H1 (cell line): ENCODE data around the gene MCEE. TPM values are rescaled to one million over a fixed set of nuclear protein-coding genes. Genes with fewer than 3 reads are reported as not detected.

Experiments
- CTCF ChIA-PET: fragments of 300-600 bp; sonication (Branson Sonifier 250); formaldehyde crosslinking; loops from one replicate; lab custom pipeline; 2021; ENCODE audit not compliant: partially characterized antibody; lab: Charles Lee
- POLR2A ChIA-PET: fragments of 300-600 bp; sonication (Branson Sonifier 250); formaldehyde crosslinking; loops from one replicate; lab custom pipeline; 2021; ENCODE audit warnings: inconsistent platforms; ENCODE audit not compliant: partially characterized antibody; lab: Charles Lee
- DNase-seq, 2 experiments: peaks; one replicate each; pipeline versions ENCODE4 v3.0.0 to v3.0.0-alpha.2; 2010 to 2022; ENCODE audit warnings: low spot score in 2 of 2, low read depth in 1 of 2, mixed read lengths in 1 of 2
- FAIRE-seq: peaks from 2 replicates; lab custom pipeline; 2011; peaks lifted over from hg19 to GRCh38; lab: Jason Lieb, UNC
- H2AFZ ChIP-seq: 2 replicates; pipeline ENCODE4 v1.8.1; 2012; ENCODE audit warnings: low read length, inconsistent platforms
- H2AK5ac ChIP-seq: 2 replicates; pipeline ENCODE4 v1.6.1; 2013; ENCODE audit warnings: low read depth, low read length
- H2BK120ac ChIP-seq: replicated peaks from 2 replicates; pipeline ENCODE3; 2013; ENCODE audit warnings: low read depth, low read length, inconsistent platforms
- H2BK12ac ChIP-seq: 2 replicates; pipeline ENCODE4 v1.6.1; 2013; ENCODE audit warnings: low read depth, low read length
- H2BK15ac ChIP-seq: 2 replicates; pipeline ENCODE4 v1.6.1; 2013; ENCODE audit warnings: low read length
- H2BK20ac ChIP-seq: 2 replicates; pipeline ENCODE4 v1.6.1; 2013; ENCODE audit warnings: low read length
- H2BK5ac ChIP-seq: 2 replicates; pipeline ENCODE4 v1.6.1; 2013; ENCODE audit warnings: low read depth, low read length
- H3K14ac ChIP-seq: 2 replicates; pipeline ENCODE4 v1.6.1; 2013; ENCODE audit warnings: inconsistent platforms; ENCODE audit not compliant: insufficient read length
- H3K18ac ChIP-seq: 2 replicates; pipeline ENCODE4 v1.6.1; 2013; ENCODE audit warnings: low read length; ENCODE audit errors: extremely low read depth
- H3K23ac ChIP-seq: 2 replicates; pipeline ENCODE4 v1.6.1; 2013; ENCODE audit warnings: inconsistent platforms; ENCODE audit not compliant: insufficient read length
- H3K23me2 ChIP-seq: 2 replicates; pipeline ENCODE4 v1.6.1; 2013; ENCODE audit warnings: low read depth, low read length
- H3K27ac ChIP-seq: 2 replicates; pipeline ENCODE4 v1.6.1; 2011; ENCODE audit warnings: low read depth, low read length, inconsistent platforms
- H3K27me3 ChIP-seq, 4 experiments: replicated peaks in 1 of 4; 1 replicate in 1 of 4; 2 replicates in 3 of 4; pipeline versions ENCODE4 v1.6.1 to v1.8.1; 2011 to 2013; ENCODE audit warnings: low read length in 3 of 4, mild to moderate bottlenecking in 3 of 4, inconsistent platforms in 2 of 4, mixed read lengths in 2 of 4, moderate library complexity in 1 of 4; ENCODE audit not compliant: control insufficient read depth in 3 of 4, insufficient read depth in 3 of 4; ENCODE audit errors: extremely low read depth in 1 of 4
- H3K36me3 ChIP-seq, 4 experiments: 2 replicates each; pipeline versions ENCODE4 v1.6.1 to v1.8.1; 2011 to 2013; ENCODE audit warnings: mild to moderate bottlenecking in 4 of 4, low read length in 3 of 4, moderate library complexity in 2 of 4, control low read depth in 1 of 4, inconsistent platforms in 1 of 4; ENCODE audit not compliant: insufficient read depth in 4 of 4, control insufficient read depth in 2 of 4
- H3K4ac ChIP-seq: replicated peaks from 2 replicates; pipeline ENCODE3; 2013; ENCODE audit warnings: low read length, low read depth, mixed read lengths, inconsistent platforms; ENCODE audit not compliant: insufficient read length
- H3K4me1 ChIP-seq, 4 experiments: replicated peaks in 1 of 4; 1 replicate in 1 of 4; 2 replicates in 3 of 4; pipeline versions ENCODE4 v1.6.1 to v1.8.1; 2011 to 2013; ENCODE audit warnings: low read length in 3 of 4, inconsistent platforms in 2 of 4, mixed read lengths in 1 of 4; ENCODE audit not compliant: insufficient read depth in 4 of 4, control insufficient read depth in 3 of 4
- H3K4me2 ChIP-seq, 2 experiments: 2 replicates each; pipeline versions ENCODE4 v1.6.1 to v1.8.1; 2011 to 2013; ENCODE audit warnings: low read depth in 2 of 2, low read length in 2 of 2, control low read depth in 1 of 2, inconsistent platforms in 1 of 2, mild to moderate bottlenecking in 1 of 2; ENCODE audit not compliant: insufficient read depth in 1 of 2
- H3K4me3 ChIP-seq, 4 experiments: fragments of 200-600, 300-600 bp in 1 of 4; sonication (generic), shearing (Covaris generic), sonication (Bioruptor Twin) in 1 of 4; 2 replicates each; pipeline versions ENCODE4 v1.5.1 to v1.8.1; 2011 to 2016; ENCODE audit warnings: low read length in 4 of 4, low read depth in 3 of 4, control low read depth in 2 of 4, inconsistent platforms in 2 of 4, mild to moderate bottlenecking in 2 of 4, mixed read lengths in 1 of 4, moderate library complexity in 1 of 4; ENCODE audit not compliant: insufficient read depth in 2 of 4; ENCODE audit errors: extremely low read depth in 1 of 4
- H3K56ac ChIP-seq: replicated peaks from 2 replicates; pipeline ENCODE3; 2013; ENCODE audit warnings: low read depth, mild to moderate bottlenecking, mixed read lengths, low read length, inconsistent platforms; ENCODE audit not compliant: insufficient read length
- H3K79me1 ChIP-seq: 2 replicates; pipeline ENCODE4 v1.6.1; 2013; ENCODE audit warnings: low read depth, low read length, control low read depth
- H3K79me2 ChIP-seq, 2 experiments: 2 replicates each; pipeline versions ENCODE4 v1.6.1 to v1.8.1; 2012 to 2013; ENCODE audit warnings: low read length in 2 of 2, mild to moderate bottlenecking in 2 of 2, inconsistent platforms in 1 of 2; ENCODE audit not compliant: insufficient read depth in 2 of 2, control insufficient read depth in 1 of 2
- H3K9ac ChIP-seq, 4 experiments: replicated peaks in 1 of 4; 1 replicate in 1 of 4; 2 replicates in 3 of 4; pipeline versions ENCODE4 v1.6.1 to v1.8.1; 2011 to 2013; ENCODE audit warnings: low read depth in 3 of 4, low read length in 3 of 4, control low read depth in 2 of 4, mild to moderate bottlenecking in 2 of 4, moderate library complexity in 2 of 4, inconsistent platforms in 1 of 4; ENCODE audit errors: extremely low read depth in 1 of 4
- H3K9me3 ChIP-seq, 2 experiments: 2 replicates each; pipeline versions ENCODE4 v1.6.1 to v1.8.1; 2012 to 2013; ENCODE audit warnings: mild to moderate bottlenecking in 2 of 2, moderate library complexity in 2 of 2, control low read depth in 1 of 2, inconsistent platforms in 1 of 2, low read depth in 1 of 2, low read length in 1 of 2, mixed read lengths in 1 of 2; ENCODE audit not compliant: insufficient read depth in 2 of 2
- H4K20me1 ChIP-seq, 2 experiments: replicated peaks in 1 of 2; 2 replicates each; pipeline versions ENCODE3 to v1.8.1; 2011 to 2013; ENCODE audit warnings: inconsistent platforms in 2 of 2, low read length in 2 of 2, mild to moderate bottlenecking in 1 of 2; ENCODE audit not compliant: insufficient read depth in 2 of 2, control insufficient read depth in 1 of 2
- H4K5ac ChIP-seq: 2 replicates; pipeline ENCODE4 v1.6.1; 2013; ENCODE audit warnings: low read length, low read depth, mixed read lengths, inconsistent platforms; ENCODE audit not compliant: insufficient read length
- H4K8ac ChIP-seq: 2 replicates; pipeline ENCODE4 v1.8.0; 2013; ENCODE audit warnings: mild to moderate bottlenecking, moderate library complexity, low read length, inconsistent platforms; ENCODE audit not compliant: insufficient read depth; ENCODE audit errors: extremely low read depth
- H4K91ac ChIP-seq: replicated peaks from 2 replicates; pipeline ENCODE3; 2013; ENCODE audit warnings: low read length, mixed read lengths, inconsistent platforms; ENCODE audit not compliant: insufficient read length
- CBX8 ChIP-seq: fragments of 300-800, 300-1000 bp; sonication (generic); IDR thresholded peaks from 2 replicates; pipeline ENCODE4 v1.7.1; 2016; ENCODE audit warnings: low read depth, low read length, borderline replicate concordance
- SIRT6 ChIP-seq: IDR thresholded peaks from one replicate; pipeline ENCODE4 v1.7.1; 2012; ENCODE audit warnings: low read length, inconsistent platforms
- SP2 ChIP-seq: IDR thresholded peaks from 2 replicates; pipeline ENCODE4 v1.6.1; 2012; ENCODE audit warnings: mild to moderate bottlenecking, low read length, inconsistent platforms
- SUZ12 ChIP-seq: fragments of 200-600 bp; sonication (generic); IDR thresholded peaks from 2 replicates; pipeline ENCODE4 v1.6.1; 2012; ENCODE audit warnings: mild to moderate bottlenecking, inconsistent platforms, low read length, moderate library complexity, mixed read lengths
- TAF1 ChIP-seq: IDR thresholded peaks from 2 replicates; pipeline ENCODE4 v1.6.1; 2011; ENCODE audit warnings: mild to moderate bottlenecking, low read depth, low read length
- TAF7 ChIP-seq: optimal IDR thresholded peaks from 2 replicates; pipeline ENCODE3; 2011; ENCODE audit warnings: low read depth, mild to moderate bottlenecking, inconsistent platforms, low read length, moderate library complexity, borderline replicate concordance
- WGBS, 2 experiments: shearing (Covaris generic) in 1 of 2; methylation state at CpG; one replicate each; pipeline versions ENCODE4 v1.1.6 to v1.1.7; 2013 to 2015; ENCODE audit warnings: low lambda C conversion rate in 2 of 2, mixed read lengths in 2 of 2, inconsistent platforms in 1 of 2, low coverage in 1 of 2, missing lambda C conversion rate in 1 of 2; ENCODE audit not compliant: insufficient replicate concordance in 2 of 2, insufficient coverage in 1 of 2, insufficient read length in 1 of 2; ENCODE audit errors: extremely low coverage in 1 of 2, missing lambda C conversion rate in 1 of 2; 5-methylcytosine and 5-hydroxymethylcytosine counted together
- polyA plus RNA-seq, 7 experiments: library from polyadenylated mRNA; depleted of rRNA in 3 of 7; stranded (reverse) in 5 of 7; unstranded in 2 of 7; fragments of >200 nt in 5 of 7; fragments of 200-250 nt in 2 of 7; gene quantifications; 1 replicate in 5 of 7; 2 replicates in 1 of 7; 4 replicates in 1 of 7; pipeline versions ENCODE4 v1.2.1 to v1.2.3, GENCODE V29; 2011 to 2013; ENCODE audit warnings: missing spikeins in 2 of 7, mixed read lengths in 2 of 7
- total RNA-seq: library from RNA; stranded (reverse); fragmentation: NEBNext Ultra II Directional; extraction: Animal tissue kit (Norgen Biotek cat#: 25700); gene quantifications from 2 replicates; pipeline ENCODE4 v1.2.1, GENCODE V29; 2021

The MCEE gene
- total and polyA plus RNA-seq, 2 of the 8 experiments (the other 6 are each of a cell fraction or from before 2014, with no cell fraction given) = 7.3 to 14.1 TPM

DNA sequence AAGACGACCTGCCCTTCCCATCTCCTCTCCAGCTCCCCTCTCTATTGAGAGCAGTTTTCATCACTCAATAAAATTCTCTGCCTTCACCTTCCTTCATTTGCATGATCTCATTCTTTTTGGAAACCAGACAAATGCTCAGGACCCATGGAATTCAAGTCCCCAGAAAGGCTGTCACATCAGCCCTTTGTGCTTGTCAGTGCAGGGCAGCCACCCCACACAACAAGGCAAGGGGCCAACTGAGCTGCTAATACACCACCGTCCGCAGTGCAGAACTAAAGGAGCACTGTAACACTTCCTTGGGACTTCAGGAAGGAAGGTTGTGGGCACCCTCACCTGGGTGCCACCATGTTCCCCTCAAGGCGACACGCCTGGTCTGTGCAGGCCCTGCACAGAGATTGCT is 26.2 kb downstream of the MCEE start:
- no peak for DNase-seq
- 89% methylated on average over 5 of the region's 5 CpGs; no CpG with 5 or more reads in 1 of the 2 experiments for WGBS, 2 experiments
- Histone ChIP-seq H4K5ac (no peak overlapping the region), H2AK5ac (no peak overlapping the region), H3K18ac (no peak overlapping the region), H3K23ac (no peak overlapping the region), H3K36me3 (no peaks in the 10 kb centered on the region), H2BK12ac (peak overlapping the region; percentile 18; the same call in 1 of the 2 replicates), H3K23me2 (no peaks in the 10 kb centered on the region), H3K14ac (no peak overlapping the region), H3K79me1 (no peaks in the 10 kb centered on the region), H3K79me2 (no peaks in the 10 kb centered on the region), H2BK120ac (no peak overlapping the region), H3K4me2 (no peak overlapping the region; a peak in 1 of 4 replicates), H3K9ac (no peak overlapping the region), H3K4me3 (no peak overlapping the region), H4K20me1 (no peaks in the 10 kb centered on the region), H3K56ac (no peak overlapping the region), H2BK15ac (peak overlapping the region; percentile 76; the same call in 1 of the 2 replicates), H4K8ac (no peak overlapping the region; the same call in 1 of the 2 replicates), H4K91ac (peak overlapping the region; percentile 79), H2BK20ac (peak overlapping the region; percentile 56; the same call in 1 of the 2 replicates), H3K27ac (no peak overlapping the region), H3K4ac (peak overlapping the region; percentile 95), H3K27me3 (no peaks in the 10 kb centered on the region), H3K4me1 (peaks cover 0 to 7% (median 5%) of the 10 kb centered on the region in 4 experiments; a peak in 4 of 7 replicates), H3K9me3 (no peaks in the 10 kb centered on the region), H2BK5ac (peak overlapping the region; percentile 82; the same call in 1 of the 2 replicates), H2AFZ (peak overlapping the region; percentile 32; the same call in 1 of the 2 replicates)
- TF ChIP-seq SIRT6 (no peak), SP2 (no peak), CBX8 (no peak), TAF7 (no peak), SUZ12 (no peak), TAF1 (no peak)
- FAIRE-seq = no peak
- POLR2A ChIA-PET = interaction anchor here (0.8 to 3.8 kb wide), 5 partner anchors 21 to 33 kb away, joined by 3 to 18 read pairs (median 4); partner anchors contain the start of gene MCEE
- CTCF ChIA-PET = interaction anchor here (0.8 to 8.2 kb wide), 7 partner anchors 10 to 102 kb away, joined by 3 to 100 read pairs (median 3); partner anchors contain the start of gene NAGK
